Measurements from ENCODE around the gene MRLN. TPM values are rescaled to one million over a fixed set of nuclear protein-coding genes. Genes with fewer than 3 reads are reported as not detected.
A peak's percentile ranks its signal among the peaks of the same experiment; 100 is the strongest.

The MRLN gene
- total RNA-seq, 1 donor from 2014 or later = not detected

DNA sequence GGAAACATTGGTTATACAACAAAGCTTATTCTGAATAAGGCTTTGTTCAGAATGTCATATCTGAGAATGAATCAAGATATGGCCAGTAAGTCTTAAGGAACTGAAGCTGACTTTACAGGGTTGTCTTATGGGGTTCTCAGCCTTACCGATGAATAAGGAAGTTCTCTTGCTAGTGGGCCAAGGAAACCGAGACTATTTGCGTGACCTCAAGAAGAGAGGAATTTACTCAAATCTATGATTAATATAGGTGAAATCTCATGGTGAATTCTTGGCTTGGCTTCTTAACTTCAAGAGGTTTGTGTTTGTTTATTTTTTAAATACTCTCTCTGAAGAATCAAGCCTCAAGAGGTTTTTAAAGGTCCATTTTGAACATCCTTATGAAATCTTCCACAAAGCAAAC lies 4.7 kb upstream of the MRLN start:
- no peaks in the 10 kb centered on the region for H3K36me3 Mint-ChIP-seq (ENCODE audit: low read depth, unreplicated experiment)
- H3K9me3 Mint-ChIP-seq (ENCODE audit: unreplicated experiment) = no peaks in the 10 kb centered on the region
- DNase-seq (ENCODE audit: low read depth) = peak; percentile 98
- Histone ChIP-seq H4K20me1 (ENCODE audit: insufficient read depth, low read length) (no peaks in the 10 kb centered on the region), H3K27me3 (ENCODE audit: insufficient read depth, low read length) (no peaks in the 10 kb centered on the region), H3K79me2 (ENCODE audit: insufficient read depth, low read length) (no peaks in the 10 kb centered on the region), H3K9me3 (ENCODE audit: insufficient read depth, low read depth, low read length) (no peaks in the 10 kb centered on the region), H3K9ac (ENCODE audit: low read length) (no peak overlapping the region), H3K4me2 (ENCODE audit: low read length) (peak overlapping the region; percentile 56), H2AFZ (ENCODE audit: low read depth, low read length) (no peak overlapping the region), H3K36me3 (ENCODE audit: insufficient read depth, low read length) (no peaks in the 10 kb centered on the region), H3K4me1 (ENCODE audit: insufficient read depth, low read length) (peaks cover 9% of the 10 kb centered on the region), H3K4me3 (ENCODE audit: insufficient read depth, low read depth, low read length) (no peak overlapping the region), H3K27ac (ENCODE audit: low read depth, low read length) (peak overlapping the region; percentile 70)
- H3K27me3 Mint-ChIP-seq (ENCODE audit: low read depth, unreplicated experiment) = no peaks in the 10 kb centered on the region
- no peak for FAIRE-seq
- TF ChIP-seq, protein P1, sequence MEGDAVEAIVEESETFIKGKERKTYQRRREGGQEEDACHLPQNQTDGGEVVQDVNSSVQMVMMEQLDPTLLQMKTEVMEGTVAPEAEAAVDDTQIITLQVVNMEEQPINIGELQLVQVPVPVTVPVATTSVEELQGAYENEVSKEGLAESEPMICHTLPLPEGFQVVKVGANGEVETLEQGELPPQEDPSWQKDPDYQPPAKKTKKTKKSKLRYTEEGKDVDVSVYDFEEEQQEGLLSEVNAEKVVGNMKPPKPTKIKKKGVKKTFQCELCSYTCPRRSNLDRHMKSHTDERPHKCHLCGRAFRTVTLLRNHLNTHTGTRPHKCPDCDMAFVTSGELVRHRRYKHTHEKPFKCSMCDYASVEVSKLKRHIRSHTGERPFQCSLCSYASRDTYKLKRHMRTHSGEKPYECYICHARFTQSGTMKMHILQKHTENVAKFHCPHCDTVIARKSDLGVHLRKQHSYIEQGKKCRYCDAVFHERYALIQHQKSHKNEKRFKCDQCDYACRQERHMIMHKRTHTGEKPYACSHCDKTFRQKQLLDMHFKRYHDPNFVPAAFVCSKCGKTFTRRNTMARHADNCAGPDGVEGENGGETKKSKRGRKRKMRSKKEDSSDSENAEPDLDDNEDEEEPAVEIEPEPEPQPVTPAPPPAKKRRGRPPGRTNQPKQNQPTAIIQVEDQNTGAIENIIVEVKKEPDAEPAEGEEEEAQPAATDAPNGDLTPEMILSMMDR (IDR thresholded peaks at IDR 0.05; ENCODE audit: insufficient read depth, low read depth, low read length) = no peak
- TF ChIP-seq EZH2 (IDR thresholded peaks at IDR 0.05; ENCODE audit: insufficient read depth, low read length) = no peak
- H3K27ac Mint-ChIP-seq (ENCODE audit: unreplicated experiment) = no peak overlapping the region
- H3K4me1 Mint-ChIP-seq (ENCODE audit: low read depth, unreplicated experiment) = no peaks in the 10 kb centered on the region
- no peak overlapping the region for H3K4me3 Mint-ChIP-seq (ENCODE audit: unreplicated experiment)

DNA sequence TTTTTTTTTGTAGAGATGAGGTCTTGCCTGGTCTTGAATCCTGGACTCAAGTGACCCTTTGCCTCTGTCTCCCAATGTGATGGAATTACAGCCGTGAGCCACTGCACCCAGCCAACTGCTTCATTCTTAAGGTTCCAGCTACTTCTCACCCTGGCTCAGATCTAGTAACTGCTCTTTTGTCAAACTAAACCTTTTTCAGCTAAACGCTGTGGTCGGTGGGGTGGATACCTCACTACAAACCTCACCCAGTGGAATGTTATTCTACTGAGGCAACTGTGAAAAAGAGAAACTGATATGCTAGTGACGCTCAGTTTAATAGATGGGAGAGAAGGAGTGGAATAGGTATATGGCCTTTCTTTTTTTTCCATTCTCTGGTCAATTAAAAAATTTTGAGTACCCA lies 1.7 kb upstream of the MRLN start:
- peaks cover 9% of the 10 kb centered on the region for H3K27me3 Mint-ChIP-seq (ENCODE audit: low read depth, unreplicated experiment)
- no peak for FAIRE-seq

More for the DNA sequence above, 1.7 kb upstream of the MRLN start:
- H3K9ac ChIP-seq (ENCODE audit: low read length) = no peak overlapping the region
- H3K9me3 Mint-ChIP-seq (ENCODE audit: unreplicated experiment) = no peaks in the 10 kb centered on the region
- TF ChIP-seq EZH2 (IDR thresholded peaks at IDR 0.05; ENCODE audit: insufficient read depth, low read length) = no peak
- TF ChIP-seq, protein P1 (IDR thresholded peaks at IDR 0.05; ENCODE audit: insufficient read depth, low read depth, low read length) = no peak
- H3K36me3 ChIP-seq (ENCODE audit: insufficient read depth, low read length) = no peaks in the 10 kb centered on the region
- peak overlapping the region; percentile 27 for H3K27ac Mint-ChIP-seq (ENCODE audit: unreplicated experiment)
- no peaks in the 10 kb centered on the region for H3K36me3 Mint-ChIP-seq (ENCODE audit: low read depth, unreplicated experiment)
- peak; percentile 77 for DNase-seq (ENCODE audit: low read depth)
- H3K27ac ChIP-seq (ENCODE audit: low read depth, low read length) = no peak overlapping the region
- no peak overlapping the region for H3K4me2 ChIP-seq (ENCODE audit: low read length)
- no peaks in the 10 kb centered on the region for H3K27me3 ChIP-seq (ENCODE audit: insufficient read depth, low read length)
- H3K4me3 Mint-ChIP-seq (ENCODE audit: unreplicated experiment) = no peak overlapping the region
- H3K4me1 Mint-ChIP-seq (ENCODE audit: low read depth, unreplicated experiment) = no peaks in the 10 kb centered on the region
- no peak overlapping the region for H3K4me3 ChIP-seq (ENCODE audit: insufficient read depth, low read depth, low read length)
- no peaks in the 10 kb centered on the region for H4K20me1 ChIP-seq (ENCODE audit: insufficient read depth, low read length)
- no peaks in the 10 kb centered on the region for H3K9me3 ChIP-seq (ENCODE audit: insufficient read depth, low read depth, low read length)
- H3K79me2 ChIP-seq (ENCODE audit: insufficient read depth, low read length) = no peaks in the 10 kb centered on the region
- H3K4me1 ChIP-seq (ENCODE audit: insufficient read depth, low read length) = peaks cover 9% of the 10 kb centered on the region
- no peak overlapping the region for H2AFZ ChIP-seq (ENCODE audit: low read depth, low read length)
